GM19468 (cell line): ENCODE results near the gene KRTAP26-1.

ENCODE experiments used
- ATAC-seq: cut with Tn5 transposase; IDR thresholded peaks from one replicate; pipeline ENCODE4 v1.9.1; 2021; ENCODE audit warnings: mild to moderate bottlenecking, moderate library complexity, moderate number of reproducible peaks; ENCODE audit not compliant: unreplicated experiment; ENCODE audit errors: extremely low read depth

KRTAP26-1 gene, protein sequence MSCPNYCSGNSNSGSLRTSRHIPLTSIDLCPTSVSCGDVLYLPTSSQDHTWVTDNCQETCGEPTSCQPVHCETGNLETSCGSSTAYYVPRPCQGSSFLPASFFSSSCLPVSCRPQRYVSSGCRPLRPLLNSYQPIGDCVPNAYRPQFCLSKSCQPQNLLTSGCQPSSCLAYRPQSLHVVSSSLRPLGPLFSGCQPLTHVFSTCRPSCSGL

DNA sequence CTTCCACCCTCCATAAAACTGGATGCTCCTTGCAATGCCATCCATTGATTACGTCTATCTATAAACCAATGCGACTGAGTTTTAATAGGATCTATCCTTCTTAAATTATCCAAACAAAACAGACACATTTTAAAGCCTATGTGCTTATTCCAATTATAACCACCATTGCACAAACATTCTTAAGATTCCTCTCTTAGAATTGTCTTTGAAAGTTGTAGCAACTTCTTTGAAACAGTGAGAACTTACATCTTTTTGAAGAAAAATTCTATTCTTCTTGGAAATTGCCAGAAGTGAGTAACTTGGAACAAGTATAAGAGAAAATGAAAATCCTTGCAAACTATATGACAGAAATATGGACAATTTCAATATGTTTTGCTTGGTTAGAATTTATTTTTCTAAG lies at the start of gene KRTAP26-1:
Gene KRTAP26-1 (minus strand): TSS at position 101 of the 400 bp plus-strand sequence. CDS start 280 bp downstream, outside the sequence.
- no peak for ATAC-seq

DNA sequence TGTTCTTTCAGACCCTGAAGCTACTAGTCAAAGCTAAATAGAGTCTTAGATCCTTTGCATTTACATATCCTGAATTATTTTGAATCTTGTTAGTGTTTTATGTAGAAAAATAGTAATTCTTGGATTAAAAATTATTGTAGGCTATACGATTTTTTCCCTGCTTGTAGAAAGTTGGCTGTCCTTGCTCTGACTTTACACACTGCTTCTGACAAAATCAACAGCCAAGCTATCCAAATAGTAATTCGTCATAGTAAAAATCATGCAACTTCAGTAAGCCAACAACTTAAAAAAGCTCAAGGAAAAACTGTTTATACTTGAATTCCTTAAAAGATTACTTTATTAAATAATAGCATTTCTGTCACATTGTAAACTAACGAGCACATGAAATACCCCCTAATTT lies 35.8 kb upstream of the KRTAP26-1 start:
- no peak for ATAC-seq

DNA sequence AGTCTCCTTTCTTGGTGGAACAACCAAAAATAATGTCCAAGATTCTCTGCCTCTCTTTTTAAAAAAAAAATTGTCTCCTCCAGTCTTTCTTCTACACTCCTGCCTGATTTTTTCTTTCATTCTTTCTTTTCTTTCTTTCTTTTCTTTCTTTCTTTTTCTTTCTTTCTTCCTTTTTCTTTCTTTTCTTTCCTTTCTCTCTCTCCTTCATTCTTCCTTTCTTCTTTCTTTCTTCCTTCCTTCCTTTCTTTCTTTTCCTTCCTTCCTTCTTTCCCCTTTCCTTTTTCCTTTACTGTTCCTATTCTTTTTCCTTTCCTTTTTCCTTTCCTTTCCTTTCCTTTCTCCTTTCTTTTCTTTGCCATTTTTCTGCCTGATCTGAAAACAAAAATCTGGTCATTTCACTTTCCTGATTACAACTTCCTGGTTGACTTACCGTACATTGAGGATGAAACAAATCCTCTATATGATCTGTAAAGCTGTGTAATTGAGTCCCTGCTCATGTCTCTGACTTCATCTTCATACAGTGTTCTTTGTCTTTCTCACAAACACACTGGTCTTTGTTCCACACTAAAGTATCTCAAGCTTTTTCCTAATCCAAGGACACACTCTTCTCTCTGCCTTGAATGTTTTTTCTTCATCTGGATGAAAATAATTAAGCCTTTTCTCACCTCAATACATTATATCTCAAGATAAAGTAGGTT lies 34.3 kb upstream of the KRTAP26-1 start:
- ATAC-seq, result no peak

DNA sequence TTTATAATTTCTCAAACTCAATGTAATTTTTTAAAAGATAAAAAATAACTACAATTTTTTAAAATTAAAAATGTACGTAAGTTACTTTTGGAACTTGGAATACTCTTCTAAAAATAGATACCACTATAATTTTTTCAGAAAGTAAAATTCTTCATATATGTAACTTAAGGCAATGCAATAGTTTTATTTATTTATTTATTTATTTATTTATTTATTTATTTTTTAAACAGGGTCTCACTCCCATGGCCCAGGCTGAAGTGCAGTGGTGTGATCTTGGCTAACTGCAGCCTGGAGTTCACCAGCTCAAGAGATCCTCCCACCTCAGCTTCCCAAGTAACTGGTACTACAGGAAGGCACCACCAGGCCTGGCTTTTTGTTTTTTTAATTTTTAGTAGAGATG lies 31.4 kb upstream of the KRTAP26-1 start:
- ATAC-seq, result no peak

DNA sequence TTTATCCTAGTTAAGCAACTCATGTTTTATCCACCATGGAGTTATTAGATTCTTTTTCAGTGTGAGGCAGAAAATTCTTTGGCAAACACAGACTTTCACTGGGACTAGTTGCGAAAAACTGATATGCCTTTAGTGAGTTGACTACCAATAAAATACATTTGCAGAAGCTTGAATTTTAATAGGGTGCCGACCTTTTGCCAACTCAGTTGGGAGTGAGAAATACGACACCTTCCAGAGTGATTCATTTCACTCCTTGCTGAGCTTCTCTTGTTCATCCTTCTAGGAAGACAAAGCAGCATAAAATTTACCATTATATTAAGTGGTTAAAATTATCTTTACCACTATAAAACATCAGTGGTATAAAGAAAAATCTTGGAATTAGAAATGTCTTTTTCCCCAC lies 29.5 kb upstream of the KRTAP26-1 start:
- no peak for ATAC-seq

DNA sequence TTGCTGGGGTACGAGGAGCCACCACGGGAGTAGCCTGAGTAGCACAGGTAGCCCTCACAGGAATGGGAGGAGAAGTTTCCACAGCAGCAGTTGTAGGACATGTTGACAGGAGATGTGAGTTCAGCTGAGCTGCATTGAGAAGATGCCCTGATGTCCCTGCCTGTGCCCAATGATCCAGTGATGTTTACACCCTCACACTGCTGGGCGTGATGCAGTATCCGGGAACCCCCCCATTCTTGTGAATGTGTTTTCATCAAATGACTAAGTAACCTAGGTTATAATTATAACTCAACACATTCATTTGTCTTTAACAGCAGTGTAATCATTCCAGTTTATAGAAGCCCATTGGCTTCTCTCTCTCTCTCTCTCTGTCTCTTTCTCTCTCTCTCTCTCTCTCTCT lies 28.4 kb upstream of the KRTAP26-1 start, which contains the start of gene KRTAP23-1:
Gene KRTAP23-1 (minus strand): TSS at position 101 of the 400 bp plus-strand sequence. CDS start 0 bp downstream, at position 101.
- ATAC-seq, result no peak

DNA sequence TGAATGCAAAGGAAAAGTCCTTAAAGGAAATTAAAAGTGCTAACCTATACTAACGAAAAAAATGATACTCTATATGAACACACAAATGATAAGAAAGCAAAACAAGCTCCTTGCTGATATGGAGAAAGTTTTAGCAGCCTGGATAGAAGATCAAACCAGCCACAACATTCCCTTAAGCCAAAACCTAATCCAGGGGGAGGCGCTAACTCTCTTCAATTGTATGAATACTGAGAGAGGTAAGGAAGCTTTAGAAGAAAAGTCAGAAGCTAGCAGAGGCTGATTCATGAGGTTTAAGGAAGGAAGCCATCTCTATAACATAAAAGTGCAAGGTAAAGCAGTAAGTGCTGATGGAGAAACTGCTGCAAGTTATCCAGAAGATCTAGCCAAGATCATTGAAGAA lies 24.9 kb upstream of the KRTAP26-1 start:
- no peak for ATAC-seq

DNA sequence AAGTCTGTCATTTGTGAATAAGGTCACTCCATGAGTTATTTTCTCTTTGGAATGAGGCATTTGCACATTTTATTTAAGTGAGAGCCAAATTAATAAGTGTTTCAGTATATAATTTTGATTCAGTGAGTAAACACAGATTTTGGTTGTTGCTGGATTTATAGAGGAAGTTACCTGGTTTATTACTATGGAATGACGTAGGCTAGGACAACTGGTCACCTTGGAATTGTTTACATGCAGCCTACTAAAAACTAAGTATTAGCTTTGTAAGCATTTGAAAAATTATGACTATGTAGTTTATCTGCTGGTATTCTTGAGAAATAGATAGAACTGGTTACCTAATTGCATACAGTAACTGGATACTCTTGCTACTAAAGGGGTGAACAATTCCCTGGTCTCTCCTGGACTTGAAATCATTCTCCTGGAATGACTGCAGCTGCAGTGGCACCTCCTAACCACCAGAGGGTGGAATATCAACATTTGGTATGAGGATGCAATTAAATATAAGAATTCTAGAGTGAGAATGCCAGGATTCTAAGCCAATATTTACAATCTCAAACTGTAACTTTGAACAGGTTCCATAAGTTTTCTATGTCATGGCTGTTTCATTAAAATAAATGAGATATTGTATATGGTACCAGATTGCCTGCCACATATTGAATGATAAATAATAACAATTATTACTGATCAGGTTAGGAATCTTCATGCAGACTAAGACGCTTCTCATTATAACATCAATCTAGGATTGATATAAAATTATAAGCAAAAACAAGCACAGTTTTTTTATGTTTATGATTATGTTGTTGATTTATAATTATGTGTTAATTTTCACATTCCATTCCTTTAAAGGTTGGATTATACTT lies 20.8 kb upstream of the KRTAP26-1 start:
- ATAC-seq, result no peak

DNA sequence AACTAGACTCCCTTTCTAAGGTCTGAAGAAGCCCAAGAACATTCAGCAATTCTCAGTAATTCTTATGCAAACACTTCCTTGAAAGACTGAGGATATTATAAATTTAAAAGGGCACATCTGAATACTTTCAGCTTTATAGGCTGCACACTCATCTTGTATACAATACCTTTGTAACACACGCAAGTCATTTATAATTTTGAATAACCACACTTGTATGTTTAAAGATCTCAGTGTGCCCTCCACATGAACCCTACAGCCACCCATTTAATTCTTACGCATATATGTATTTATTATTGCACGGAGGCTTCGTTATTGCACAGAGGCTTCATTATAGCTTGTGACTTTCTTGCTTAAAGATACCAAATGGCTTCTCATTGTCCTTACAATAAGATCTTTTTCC lies 18.6 kb upstream of the KRTAP26-1 start:
- ATAC-seq, result no peak

DNA sequence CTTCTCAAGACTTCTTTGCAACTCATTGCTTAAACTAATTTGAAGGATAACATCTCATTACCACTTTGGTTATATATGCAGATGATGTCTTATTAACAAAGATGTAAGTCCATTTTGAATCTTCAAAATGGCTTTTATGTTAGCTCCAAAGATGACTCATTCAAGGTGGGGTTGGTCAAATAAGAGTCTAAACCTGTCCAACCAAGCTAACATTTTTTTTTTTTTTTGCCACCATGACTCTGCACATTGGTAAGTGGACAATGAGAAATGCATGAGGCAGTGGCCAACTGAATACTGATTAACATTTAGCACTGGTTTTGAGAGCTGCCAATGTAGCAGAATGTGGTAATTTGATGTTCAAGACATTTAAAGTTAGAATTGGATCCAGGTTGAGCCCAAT lies 17.7 kb upstream of the KRTAP26-1 start:
- ATAC-seq, result no peak

DNA sequence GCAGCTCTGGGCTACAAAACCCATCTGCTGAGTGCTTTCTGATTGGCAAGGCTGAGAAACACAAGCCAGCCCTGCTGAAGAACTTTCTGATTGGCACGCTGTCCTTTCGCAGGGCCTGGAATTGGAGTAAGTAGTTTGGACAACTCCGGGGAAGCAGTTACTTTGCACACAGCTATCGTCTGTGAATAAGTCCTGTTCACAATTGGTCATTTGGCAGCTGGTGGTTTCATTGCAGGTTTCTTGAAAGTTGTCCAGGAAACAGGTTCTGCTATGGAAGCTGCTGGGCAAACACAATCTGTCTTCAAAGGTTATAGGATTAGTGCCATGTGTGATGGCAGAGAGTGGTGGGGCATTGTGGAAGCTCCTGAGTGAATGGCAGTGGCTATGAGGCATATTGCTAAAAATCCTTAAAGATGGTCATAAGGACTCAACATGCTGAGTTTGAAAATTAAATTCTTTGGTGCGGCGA lies 17.2 kb upstream of the KRTAP26-1 start, which contains the start of gene KRTAP27-1:
Gene KRTAP27-1 (minus strand): TSS at position 419 of the 469 bp plus-strand sequence. CDS start 26 bp downstream, at position 393.
- no peak for ATAC-seq

DNA sequence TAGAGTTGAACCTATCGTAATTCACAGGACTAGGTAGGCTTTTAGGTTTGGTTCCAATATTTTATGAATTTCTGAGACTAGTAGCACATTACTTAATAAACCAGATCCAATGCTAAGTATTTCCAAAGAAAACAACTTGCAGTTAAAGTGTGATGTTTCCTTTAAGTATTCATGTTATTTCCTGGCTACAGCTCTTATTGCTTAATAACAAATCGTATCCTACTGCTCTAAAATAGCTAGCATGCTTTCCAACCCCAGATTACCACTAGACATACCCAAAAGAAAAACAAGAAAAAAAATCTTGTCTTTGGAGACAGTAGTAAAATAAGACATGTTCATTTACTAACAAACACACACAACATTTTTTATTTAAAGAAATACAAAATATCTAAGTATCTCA lies 16.5 kb upstream of the KRTAP26-1 start:
- ATAC-seq, result no peak

DNA sequence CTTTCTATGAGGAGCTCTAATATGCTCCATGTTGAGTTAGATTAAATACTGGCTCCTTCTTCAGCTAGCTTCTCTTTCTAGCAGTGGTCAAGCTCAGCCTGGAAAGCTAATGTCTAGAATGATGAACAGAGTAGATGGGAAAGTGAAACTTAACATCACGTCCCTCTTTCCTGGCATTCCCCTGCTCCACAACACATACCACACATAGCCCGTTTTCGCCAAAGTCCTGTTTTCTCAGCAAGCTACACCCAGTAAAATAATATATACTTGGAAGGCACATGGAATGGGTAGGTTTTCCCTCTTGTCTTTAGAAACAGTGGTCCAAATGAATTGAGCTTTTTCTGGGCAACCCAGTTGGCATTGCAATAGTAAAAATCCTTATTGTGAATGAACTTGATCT lies 13.6 kb upstream of the KRTAP26-1 start:
- no peak for ATAC-seq

DNA sequence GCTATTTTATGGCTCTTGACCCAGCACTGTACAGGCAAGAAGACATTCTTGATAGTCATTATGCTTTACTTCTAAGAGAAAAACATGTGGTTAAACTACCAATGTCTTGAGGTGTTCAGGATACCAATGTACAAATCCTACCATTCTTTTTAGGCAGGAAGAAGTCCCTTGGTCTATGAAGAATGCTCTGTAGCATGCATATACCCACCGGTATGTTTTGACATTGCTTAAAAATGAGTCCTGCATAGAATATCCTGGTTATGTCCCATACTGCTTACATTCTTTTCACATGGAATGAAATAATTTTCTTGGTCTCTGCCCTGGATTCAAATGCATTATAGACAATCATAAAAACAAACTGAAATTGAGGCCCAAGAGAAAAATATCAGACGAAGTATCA lies 12.6 kb upstream of the KRTAP26-1 start:
- ATAC-seq, result no peak

DNA sequence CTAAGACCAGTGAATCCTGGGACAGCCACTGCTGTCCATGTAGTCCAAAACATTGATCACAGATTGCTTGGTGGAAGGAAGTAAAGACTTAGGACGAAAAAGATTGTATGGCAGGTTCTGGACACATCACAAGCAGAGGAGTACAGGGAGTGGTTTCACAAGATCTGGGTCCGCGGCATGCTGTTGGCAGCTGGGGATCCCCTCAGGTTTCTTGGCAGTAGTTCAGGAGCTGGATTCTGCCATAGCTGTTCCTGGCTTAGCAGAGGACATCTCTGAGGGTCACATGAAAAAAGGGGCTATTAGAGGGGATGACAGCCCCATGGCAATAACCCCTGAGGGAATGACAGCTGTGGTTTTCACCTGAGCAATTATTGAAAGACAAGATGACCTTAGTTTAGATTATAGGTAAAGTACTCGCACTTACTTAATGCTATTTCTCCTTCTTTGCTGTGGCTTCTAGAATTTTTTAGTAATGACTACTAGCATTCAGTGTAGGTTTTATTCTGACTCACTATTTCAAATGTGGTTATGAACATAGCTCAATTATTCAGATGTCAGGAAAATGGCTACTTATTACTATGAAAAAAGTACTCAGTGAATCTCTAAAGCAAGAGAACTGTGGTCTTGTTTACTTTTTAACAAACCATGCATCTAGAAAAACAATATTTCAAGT lies 9.2 kb upstream of the KRTAP26-1 start:
- ATAC-seq, result no peak

DNA sequence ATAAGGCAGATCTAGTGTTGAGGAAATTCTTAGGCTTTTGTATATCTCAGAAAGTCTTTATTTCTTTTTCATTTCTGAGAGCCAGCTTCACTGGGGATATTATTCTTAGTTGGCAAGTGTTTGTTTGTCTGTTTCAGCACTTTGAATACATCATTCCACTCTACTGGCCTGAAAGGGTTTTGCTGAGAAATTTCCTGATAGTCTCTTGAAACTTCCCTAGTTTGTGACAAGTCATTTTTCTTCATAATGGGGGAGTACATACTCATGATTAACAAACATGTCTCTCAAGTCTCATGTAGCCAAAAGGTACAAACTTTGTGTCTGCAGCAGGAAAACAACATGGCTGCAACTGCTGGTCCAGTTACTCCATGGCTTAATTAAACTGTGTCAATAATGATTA lies 6.3 kb upstream of the KRTAP26-1 start:
- ATAC-seq, result no peak

DNA sequence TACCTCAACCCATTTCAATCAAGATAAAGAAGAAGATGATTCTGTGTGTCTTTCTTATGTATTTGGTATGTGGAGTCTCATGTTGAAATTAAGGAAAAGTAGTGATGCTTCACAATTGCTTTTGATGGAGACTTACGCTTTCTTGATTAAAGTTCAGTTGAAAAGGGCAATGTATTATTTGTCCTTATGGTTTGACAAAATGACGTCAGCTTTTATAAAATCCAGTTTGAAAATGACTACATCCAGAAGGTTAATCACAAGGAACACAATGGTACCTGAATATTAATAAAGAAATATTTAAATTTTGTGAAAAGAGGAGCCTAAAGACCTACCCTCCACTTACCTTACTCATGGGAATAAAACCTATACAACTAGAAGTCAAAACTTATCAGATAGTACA lies 4.4 kb downstream of the KRTAP26-1 start:
- ATAC-seq, result no peak

DNA sequence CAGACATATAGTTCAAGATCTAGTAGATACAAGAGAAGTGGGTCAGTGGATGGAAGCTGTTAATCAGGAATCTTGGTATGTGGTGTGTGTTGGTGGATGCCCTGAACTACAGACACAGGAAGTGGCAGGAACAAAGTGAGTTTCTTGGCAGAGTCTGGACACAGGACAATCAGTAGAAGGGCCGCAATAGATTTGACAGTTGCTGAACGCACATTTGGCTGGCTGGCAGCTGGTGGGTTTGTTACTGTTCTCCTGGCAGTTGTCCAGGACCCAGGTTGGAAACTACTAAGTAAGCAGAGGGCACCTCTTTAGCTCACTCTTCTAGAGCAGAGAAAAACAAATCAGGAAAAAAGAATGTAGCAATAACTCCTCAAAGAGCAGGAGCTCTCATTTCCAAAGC lies 13.2 kb downstream of the KRTAP26-1 start:
- ATAC-seq, result no peak

DNA sequence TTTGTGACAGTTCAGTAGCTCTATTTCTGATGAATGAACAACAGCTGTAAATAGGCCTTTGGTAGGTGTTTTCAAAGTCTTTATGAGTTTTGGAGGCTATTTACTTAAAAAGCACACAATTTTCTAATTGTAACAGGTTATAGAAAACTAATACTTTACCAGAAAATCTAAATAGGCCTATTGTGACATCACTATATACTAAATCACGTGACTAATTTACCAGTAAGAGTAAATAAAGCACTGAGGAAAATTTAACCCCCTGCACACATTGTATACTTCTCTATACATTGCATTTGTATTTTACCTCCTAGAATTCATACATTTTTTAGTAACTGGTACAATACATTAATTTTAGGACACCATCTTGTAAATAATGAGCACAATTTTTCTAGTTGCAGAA lies 15.0 kb downstream of the KRTAP26-1 start:
- ATAC-seq, result no peak

DNA sequence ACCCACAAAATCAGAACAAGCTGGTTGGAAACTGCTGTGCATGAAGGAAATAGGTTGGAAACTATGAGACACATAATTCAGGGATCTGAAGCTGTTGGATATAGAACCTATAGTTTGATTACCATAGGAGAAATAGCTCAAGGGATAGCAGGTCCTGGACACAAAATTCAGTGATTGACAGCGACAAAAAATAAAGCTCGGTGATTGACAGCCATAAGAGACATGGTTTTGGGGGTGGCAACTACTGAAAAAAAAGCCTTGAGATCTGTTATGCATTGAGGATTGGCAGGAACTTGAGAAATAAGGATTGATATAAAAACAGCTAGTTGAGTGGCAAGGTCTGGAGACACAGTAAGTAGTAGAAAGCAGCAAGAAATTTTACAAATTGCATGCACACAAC lies 30.9 kb downstream of the KRTAP26-1 start, which contains the start of gene KRTAP25-1:
Gene KRTAP25-1 (minus strand): TSS at position 300 of the 400 bp plus-strand sequence. CDS start 24 bp downstream, at position 276.
- no peak for ATAC-seq
